Suprapubic skin (tissue), 4 donors: Measurements from ENCODE around the gene VIT. TPM values are rescaled to one million over a fixed set of nuclear protein-coding genes. Genes with fewer than 3 reads are reported as not detected.

Experiments used
- DNase-seq, 2 donors: peaks; one replicate each; pipeline ENCODE4 v3.0.0-alpha.2; 2019; ENCODE audit warnings: low spot score in 2 of 2
- H3K27ac ChIP-seq: fragments of 200-600 bp; sonication (generic); one replicate; pipeline ENCODE4 v1.5.1; 2019
- H3K27me3 ChIP-seq: fragments of 200-600 bp; sonication (generic); one replicate; pipeline ENCODE4 v1.5.1; 2019
- H3K36me3 ChIP-seq: fragments of 200-600 bp; sonication (generic); one replicate; pipeline ENCODE4 v1.5.1; 2019
- H3K4me1 ChIP-seq: fragments of 200-600 bp; sonication (generic); one replicate; pipeline ENCODE4 v1.5.1; 2019
- H3K4me3 ChIP-seq: fragments of 200-600 bp; sonication (generic); one replicate; pipeline ENCODE4 v1.5.1; 2019; ENCODE audit warnings: mild to moderate bottlenecking
- H3K9me3 ChIP-seq: fragments of 200-600 bp; sonication (generic); one replicate; pipeline ENCODE4 v1.5.1; 2019
- EP300 ChIP-seq: sonication (generic); formaldehyde crosslinking; IDR thresholded peaks from one replicate; pipeline ENCODE4 v1.6.1; 2017; ENCODE audit warnings: antibody characterized with exemption
- POLR2A ChIP-seq, 2 donors: fragments of 450-650 bp; IDR thresholded peaks; one replicate each; pipeline ENCODE4 v1.6.1; 2017; ENCODE audit warnings: antibody characterized with exemption in 2 of 2, mild to moderate bottlenecking in 2 of 2, moderate library complexity in 2 of 2
- POLR2AphosphoS5 ChIP-seq, 3 donors: sonication (generic); formaldehyde crosslinking; IDR thresholded peaks; one replicate each; pipeline ENCODE4 v1.6.1; 2017; ENCODE audit warnings: antibody characterized with exemption in 3 of 3
- WGBS: methylation state at CpG from one replicate; pipeline ENCODE4 v1.1.5; 2018; 5-methylcytosine and 5-hydroxymethylcytosine counted together
- total RNA-seq, 4 donors: library from RNA; depleted of rRNA; stranded (reverse); fragments of >200 nt; gene quantifications; one replicate each; pipeline ENCODE4 v1.1.0, GENCODE V29; 2016
- TF ChIP-seq, protein P1 (sequence below), 2 donors: fragments of 200-600 bp in 1 of 2; fragments of 450-650 bp in 1 of 2; sonication (generic) in 1 of 2; IDR thresholded peaks; one replicate each; pipeline ENCODE4 v1.5.1; 2016 to 2019; ENCODE audit warnings: antibody characterized with exemption in 2 of 2, mild to moderate bottlenecking in 1 of 2, moderate library complexity in 1 of 2

VIT gene
- total RNA-seq, 4 donors from 2014 or later: 5.6 to 9.8 (median 9.1) TPM

DNA sequence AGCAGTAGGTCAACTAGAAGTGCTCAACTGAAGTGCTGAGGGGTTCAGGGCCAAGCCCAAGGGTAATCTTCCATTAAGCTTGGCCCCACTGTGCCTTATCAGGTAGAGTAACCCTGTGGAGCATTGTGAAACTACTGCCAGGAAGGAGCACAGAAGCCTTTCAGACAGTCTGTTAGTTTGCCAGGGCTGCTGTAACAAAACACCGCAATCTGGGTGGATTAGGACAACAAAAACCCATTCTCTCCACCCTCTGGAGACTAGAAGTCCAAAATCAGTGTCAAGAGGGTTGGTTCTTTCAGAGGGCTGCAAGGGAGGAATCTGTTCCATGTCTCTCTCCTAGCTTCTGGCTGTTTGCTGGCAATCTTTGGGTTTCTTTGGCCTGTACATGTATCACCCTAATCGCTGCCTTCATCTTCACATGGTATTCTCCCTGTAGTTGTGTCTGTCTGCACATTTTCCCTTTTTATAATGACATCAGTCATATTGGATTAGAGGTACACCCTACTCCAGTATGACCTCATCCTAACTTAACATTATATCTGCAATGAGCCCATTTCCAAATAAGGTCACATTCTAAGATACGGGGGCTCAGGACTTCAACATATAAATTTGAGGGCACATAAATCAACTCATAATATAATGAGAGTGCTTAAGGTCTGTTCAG is 21.2 kb downstream of the VIT start:
- DNase-seq: no peak
- Histone ChIP-seq H3K36me3 (no peaks in the 10 kb centered on the region), H3K9me3 (no peaks in the 10 kb centered on the region), H3K27ac (no peak overlapping the region), H3K4me1 (no peaks in the 10 kb centered on the region), H3K4me3 (no peak overlapping the region), H3K27me3 (no peaks in the 10 kb centered on the region)
- TF ChIP-seq, protein P1, sequence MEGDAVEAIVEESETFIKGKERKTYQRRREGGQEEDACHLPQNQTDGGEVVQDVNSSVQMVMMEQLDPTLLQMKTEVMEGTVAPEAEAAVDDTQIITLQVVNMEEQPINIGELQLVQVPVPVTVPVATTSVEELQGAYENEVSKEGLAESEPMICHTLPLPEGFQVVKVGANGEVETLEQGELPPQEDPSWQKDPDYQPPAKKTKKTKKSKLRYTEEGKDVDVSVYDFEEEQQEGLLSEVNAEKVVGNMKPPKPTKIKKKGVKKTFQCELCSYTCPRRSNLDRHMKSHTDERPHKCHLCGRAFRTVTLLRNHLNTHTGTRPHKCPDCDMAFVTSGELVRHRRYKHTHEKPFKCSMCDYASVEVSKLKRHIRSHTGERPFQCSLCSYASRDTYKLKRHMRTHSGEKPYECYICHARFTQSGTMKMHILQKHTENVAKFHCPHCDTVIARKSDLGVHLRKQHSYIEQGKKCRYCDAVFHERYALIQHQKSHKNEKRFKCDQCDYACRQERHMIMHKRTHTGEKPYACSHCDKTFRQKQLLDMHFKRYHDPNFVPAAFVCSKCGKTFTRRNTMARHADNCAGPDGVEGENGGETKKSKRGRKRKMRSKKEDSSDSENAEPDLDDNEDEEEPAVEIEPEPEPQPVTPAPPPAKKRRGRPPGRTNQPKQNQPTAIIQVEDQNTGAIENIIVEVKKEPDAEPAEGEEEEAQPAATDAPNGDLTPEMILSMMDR (IDR thresholded peaks at IDR 0.05): no peak
- TF ChIP-seq POLR2A (IDR thresholded peaks at IDR 0.05) (no peak), EP300 (no peak), POLR2AphosphoS5 (IDR thresholded peaks at IDR 0.05) (no peak)
- 100% methylated on average over 3 of the region's 3 CpGs for WGBS

DNA sequence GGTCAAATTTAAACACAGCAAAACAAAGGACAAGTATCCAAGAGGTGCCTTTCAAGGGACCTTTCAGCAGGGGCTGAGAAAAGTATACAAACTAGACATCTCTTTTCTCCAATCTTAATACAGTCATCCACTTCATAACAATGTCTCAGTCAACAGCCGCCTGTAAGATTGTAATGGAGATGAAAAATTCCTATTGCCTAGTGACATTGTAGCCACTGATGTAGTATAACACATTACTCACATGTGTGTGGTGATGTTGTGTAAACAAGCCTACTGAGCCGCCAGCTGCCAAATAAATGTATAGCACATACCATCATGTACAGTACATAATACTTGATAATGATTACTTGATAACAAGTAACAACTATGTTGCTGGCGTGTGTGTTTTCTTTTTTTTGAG is 31.0 kb downstream of the VIT start:
- H3K36me3 ChIP-seq: no peaks in the 10 kb centered on the region
- no peak overlapping the region for H3K27ac ChIP-seq
- no peak overlapping the region for H3K4me3 ChIP-seq
- 90% methylated on average over 3 of the region's 3 CpGs for WGBS
- peaks cover 14% of the 10 kb centered on the region for H3K4me1 ChIP-seq
- no peaks in the 10 kb centered on the region for H3K27me3 ChIP-seq
- no peak for DNase-seq
- TF ChIP-seq POLR2A (IDR thresholded peaks at IDR 0.05) (no peak), POLR2AphosphoS5 (IDR thresholded peaks at IDR 0.05) (no peak), EP300 (no peak)
- TF ChIP-seq, protein P1 (IDR thresholded peaks at IDR 0.05): no peak
- H3K9me3 ChIP-seq: no peaks in the 10 kb centered on the region

DNA sequence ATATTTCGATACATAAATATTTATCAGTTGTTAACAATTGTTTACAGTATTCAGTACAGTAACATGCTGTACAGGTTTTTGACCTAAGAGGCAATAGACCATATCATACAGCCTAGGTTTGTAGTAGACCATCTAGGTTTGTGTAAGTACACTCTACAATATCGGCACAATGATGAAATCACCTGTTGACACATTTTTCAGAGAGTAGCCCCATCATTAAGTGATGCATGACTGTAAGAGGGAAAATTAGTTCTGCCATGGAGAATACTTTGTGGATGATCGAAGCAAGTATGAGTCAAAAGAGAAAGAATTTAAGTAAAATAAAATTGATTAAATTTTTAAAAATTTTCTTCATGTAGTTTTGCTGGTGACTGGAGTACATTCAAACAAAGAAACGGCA is 32.6 kb downstream of the VIT start:
- WGBS: 66% methylated on average over 4 of the region's 4 CpGs
- Histone ChIP-seq H3K9me3 (no peaks in the 10 kb centered on the region), H3K4me3 (no peak overlapping the region), H3K27ac (no peak overlapping the region), H3K27me3 (no peaks in the 10 kb centered on the region), H3K36me3 (no peaks in the 10 kb centered on the region), H3K4me1 (peaks cover 17% of the 10 kb centered on the region)
- TF ChIP-seq, protein P1 (IDR thresholded peaks at IDR 0.05): no peak
- TF ChIP-seq EP300: no peak
- DNase-seq: no peak

DNA sequence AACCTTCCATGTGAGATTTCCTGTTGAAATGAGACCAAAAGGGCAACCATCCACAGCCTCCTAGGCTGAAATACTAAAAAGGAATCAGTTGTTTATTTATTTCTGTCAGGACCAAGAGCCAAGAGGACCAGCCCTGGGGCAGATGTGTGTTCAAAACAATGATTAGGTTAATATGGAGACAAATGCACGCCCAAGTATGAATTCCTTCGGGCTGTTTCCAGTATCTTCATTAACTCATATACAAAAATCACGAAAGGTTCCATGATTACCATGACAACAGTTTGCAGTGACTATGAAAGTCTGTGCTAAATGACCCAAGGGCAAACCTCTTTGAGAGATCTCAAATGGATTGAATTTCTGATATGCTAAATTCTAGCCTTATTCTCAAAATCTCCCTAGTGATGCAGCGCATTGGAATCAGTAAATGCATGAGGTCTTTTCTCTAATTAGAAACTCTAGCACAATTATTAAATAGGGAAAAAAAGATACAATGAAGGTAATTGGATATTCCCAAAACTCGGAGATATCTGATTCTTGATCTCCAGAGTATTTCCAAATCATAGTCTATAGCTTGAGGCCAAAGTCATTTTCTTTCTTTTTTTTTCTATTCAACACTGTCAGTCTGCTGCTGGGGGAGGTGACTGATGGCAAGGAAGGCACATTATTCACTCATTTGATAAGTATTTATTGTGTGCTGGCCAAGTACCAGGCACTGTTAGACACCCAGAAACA is 35.6 kb downstream of the VIT start:
- WGBS: 17% methylated on average over 5 of the region's 5 CpGs

DNA sequence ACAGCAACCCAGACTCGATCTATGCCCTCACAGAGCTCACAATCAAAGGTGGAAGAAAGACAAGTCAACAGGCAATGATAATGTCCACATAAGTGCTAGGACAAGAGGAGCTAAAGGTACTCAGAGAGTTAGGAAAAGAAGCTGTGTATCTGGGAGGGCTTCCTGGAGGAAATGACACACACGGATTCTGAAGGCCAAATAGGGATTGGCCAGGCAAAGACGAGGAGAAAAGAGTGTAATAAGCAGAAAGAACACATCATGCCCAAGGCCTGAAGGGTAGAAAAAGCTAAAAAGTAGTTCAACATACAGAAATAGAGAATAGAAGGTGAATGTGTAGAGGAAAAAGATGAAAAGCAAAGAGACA is 36.1 kb downstream of the VIT start:
- WGBS: 70% methylated on average over 3 of the region's 3 CpGs
- Histone ChIP-seq H3K27ac (no peak overlapping the region), H3K27me3 (no peaks in the 10 kb centered on the region), H3K9me3 (no peaks in the 10 kb centered on the region), H3K4me1 (peaks cover 17% of the 10 kb centered on the region), H3K36me3 (no peaks in the 10 kb centered on the region), H3K4me3 (no peak overlapping the region)
- TF ChIP-seq POLR2A (IDR thresholded peaks at IDR 0.05) (no peak), EP300 (no peak), POLR2AphosphoS5 (IDR thresholded peaks at IDR 0.05) (no peak)
- TF ChIP-seq, protein P1 (IDR thresholded peaks at IDR 0.05): no peak
- no peak for DNase-seq

More for the DNA sequence above, 35.6 kb downstream of the VIT start:
- H3K27me3 ChIP-seq: no peaks in the 10 kb centered on the region
- H3K4me3 ChIP-seq: no peak overlapping the region
- DNase-seq: no peak
- H3K4me1 ChIP-seq: peaks cover 17% of the 10 kb centered on the region
- TF ChIP-seq POLR2A (IDR thresholded peaks at IDR 0.05) (no peak), POLR2AphosphoS5 (IDR thresholded peaks at IDR 0.05) (no peak), EP300 (no peak)
- TF ChIP-seq, protein P1 (IDR thresholded peaks at IDR 0.05): no peak
- no peaks in the 10 kb centered on the region for H3K9me3 ChIP-seq
- H3K27ac ChIP-seq: no peak overlapping the region
- no peaks in the 10 kb centered on the region for H3K36me3 ChIP-seq
